ENCODE data around the gene DTX2.
"Not testable (repeated sequence)": the region's sequence is repeated elsewhere in the genome, so short reads cannot be mapped to it uniquely, and the experiment has no call there.

GRCh38 chr7:76421097-76421496 is 40.4 kb upstream of the DTX2 start:
- TF ChIP-seq CTCF (conservative IDR thresholded peaks at IDR 0.05); EZH2 (IDR thresholded peaks at IDR 0.05; ENCODE audit: low read depth): not testable (repeated sequence)

Data from PC-9 (cell line).